GM12878 (cell line): ENCODE data around the gene MAP7.

Experiments used
- CTCF ChIP-seq, 3 experiments: IDR thresholded peaks in 2 of 3; conservative IDR thresholded peaks in 1 of 3; 2 replicates each; pipeline ENCODE4 v1.5.1; 2011; ENCODE audit warnings: low read depth in 3 of 3, low read length in 3 of 3, mild to moderate bottlenecking in 3 of 3, control low read depth in 2 of 3, moderate library complexity in 2 of 3, inconsistent platforms in 1 of 3, mixed read lengths in 1 of 3; ENCODE audit not compliant: control insufficient read depth in 2 of 3, insufficient read depth in 1 of 3; ENCODE audit errors: extremely low read depth in 1 of 3
- E2F4 ChIP-seq: IDR thresholded peaks from 2 replicates; pipeline ENCODE4 v1.6.1; 2012; ENCODE audit warnings: low read depth, low read length, improper control_type of control experiment

- TF ChIP-seq CTCF (IDR thresholded peaks at IDR 0.05 in 2 of 3, conservative IDR thresholded peaks at IDR 0.05 in 1 of 3; ENCODE audit: control insufficient read depth in 2 of 3, extremely low read depth in 1 of 3, insufficient read depth in 1 of 3, low read depth in 3 of 3, low read length in 3 of 3) (no peak), E2F4 (no peak)
Measured at GRCh38 chr6:136437246-136437645, 113.0 kb downstream of the MAP7 start.
